ENCODE results near the gene SPC24.
"Not testable (repeated sequence)": the region's sequence is repeated elsewhere in the genome, so short reads cannot be mapped to it uniquely, and the experiment has no call there.

SPC24 gene

GRCh38 chr19:11125994-11126685, 29.4 kb downstream of the SPC24 start:
- DNase-seq (ENCODE audit: low read depth), result no peak

- DNase-seq (ENCODE audit: low read depth), result not testable (repeated sequence)
Measured at GRCh38 chr19:11124157-11124556, 31.4 kb downstream of the SPC24 start.

DNA sequence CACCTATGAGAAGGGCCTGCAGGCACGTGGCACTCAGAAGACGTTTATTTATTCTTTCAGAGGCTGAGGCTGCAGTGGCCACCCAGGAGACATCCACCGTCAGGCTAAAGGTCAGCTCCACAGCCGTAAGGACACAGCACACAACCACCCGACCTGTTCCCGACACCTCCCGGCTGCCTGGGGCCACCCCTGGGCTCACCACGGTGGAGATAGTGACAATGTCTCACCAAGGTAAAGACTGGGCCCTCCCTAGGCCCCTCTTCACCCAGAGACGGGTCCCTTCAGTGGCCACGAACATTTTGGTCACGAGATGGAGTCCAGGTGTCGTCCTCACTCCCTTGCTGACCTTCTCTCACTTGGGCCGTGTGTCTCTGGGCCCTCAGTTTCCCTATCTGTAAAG, 32.5 kb downstream of the SPC24 start:
- DNase-seq (ENCODE audit: low read depth), result no peak

GRCh38 chr19:11121963-11122362, 33.6 kb downstream of the SPC24 start:
- DNase-seq (ENCODE audit: low read depth), result not testable (repeated sequence)

- DNase-seq (ENCODE audit: low read depth), result no peak
Measured at GRCh38 chr19:11116507-11116906, 39.1 kb downstream of the SPC24 start.

DNA sequence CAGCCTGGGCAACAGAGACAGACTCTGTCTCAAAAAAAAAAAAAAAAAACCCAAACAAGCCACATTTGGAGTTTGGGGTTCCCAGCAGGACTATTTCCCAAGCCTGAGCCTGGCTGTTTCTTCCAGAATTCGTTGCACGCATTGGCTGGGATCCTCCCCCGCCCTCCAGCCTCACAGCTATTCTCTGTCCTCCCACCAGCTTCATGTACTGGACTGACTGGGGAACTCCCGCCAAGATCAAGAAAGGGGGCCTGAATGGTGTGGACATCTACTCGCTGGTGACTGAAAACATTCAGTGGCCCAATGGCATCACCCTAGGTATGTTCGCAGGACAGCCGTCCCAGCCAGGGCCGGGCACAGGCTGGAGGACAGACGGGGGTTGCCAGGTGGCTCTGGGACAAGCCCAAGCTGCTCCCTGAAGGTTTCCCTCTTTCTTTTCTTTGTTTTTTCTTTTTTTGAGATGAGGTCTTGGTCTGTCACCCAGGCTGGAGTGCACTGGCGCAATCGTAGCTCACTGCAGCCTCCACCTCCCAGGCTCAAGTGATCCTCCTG, 39.6 kb downstream of the SPC24 start:
- DNase-seq (ENCODE audit: low read depth), result no peak

DNA sequence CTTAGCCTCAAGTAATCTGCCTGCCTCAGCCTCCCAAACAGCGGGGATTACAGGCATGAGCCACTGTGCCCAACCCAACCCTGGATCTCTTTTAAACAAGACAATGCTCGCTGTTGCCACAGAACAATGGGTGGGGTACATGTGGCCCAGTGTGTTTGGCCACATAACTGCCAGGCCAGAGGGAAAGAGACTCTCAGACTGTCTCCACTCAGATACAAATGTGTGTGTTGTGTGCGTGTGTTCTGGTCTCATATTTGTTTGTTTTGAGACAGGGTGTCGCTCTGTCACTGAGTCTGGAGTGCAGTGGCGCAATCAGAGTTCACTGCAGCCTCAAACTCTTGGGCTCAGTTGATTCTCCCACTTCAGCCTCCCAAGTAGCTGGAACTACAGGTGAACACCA, 40.5 kb downstream of the SPC24 start:
- DNase-seq (ENCODE audit: low read depth), result no peak

GRCh38 chr19:11113140-11113708, 42.4 kb downstream of the SPC24 start:
- DNase-seq (ENCODE audit: low read depth), result no peak

DNA sequence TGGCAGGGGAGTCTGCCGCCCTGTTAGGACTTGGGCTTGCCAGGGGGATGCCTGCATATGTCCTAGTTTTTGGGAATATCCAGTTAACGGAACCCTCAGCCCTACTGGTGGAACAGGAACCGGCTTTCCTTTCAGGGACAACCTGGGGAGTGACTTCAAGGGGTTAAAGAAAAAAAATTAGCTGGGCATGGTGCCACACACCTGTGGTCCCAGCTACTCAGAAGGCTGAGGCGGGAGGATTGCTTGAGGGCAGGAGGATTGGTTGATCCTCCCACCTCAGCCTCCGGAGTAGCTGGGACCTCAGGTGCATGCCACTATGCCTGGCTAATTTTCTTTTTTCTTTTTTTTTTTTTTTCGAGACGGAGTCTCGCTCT, 43.8 kb downstream of the SPC24 start:
- DNase-seq (ENCODE audit: low read depth), result no peak

GRCh38 chr19:11111117-11111770, 44.3 kb downstream of the SPC24 start:
- DNase-seq (ENCODE audit: low read depth), result no peak

GRCh38 chr19:11108746-11109145, 46.8 kb downstream of the SPC24 start:
- no peak for DNase-seq (ENCODE audit: low read depth)

DNA sequence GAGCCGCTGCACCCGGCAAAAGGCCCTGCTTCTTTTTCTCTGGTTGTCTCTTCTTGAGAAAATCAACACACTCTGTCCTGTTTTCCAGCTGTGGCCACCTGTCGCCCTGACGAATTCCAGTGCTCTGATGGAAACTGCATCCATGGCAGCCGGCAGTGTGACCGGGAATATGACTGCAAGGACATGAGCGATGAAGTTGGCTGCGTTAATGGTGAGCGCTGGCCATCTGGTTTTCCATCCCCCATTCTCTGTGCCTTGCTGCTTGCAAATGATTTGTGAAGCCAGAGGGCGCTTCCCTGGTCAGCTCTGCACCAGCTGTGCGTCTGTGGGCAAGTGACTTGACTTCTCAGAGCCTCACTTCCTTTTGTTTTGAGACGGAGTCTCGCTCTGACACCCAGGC, 49.1 kb downstream of the SPC24 start:
- no peak for DNase-seq (ENCODE audit: low read depth)

GRCh38 chr19:11105014-11105636, 50.5 kb downstream of the SPC24 start:
- no peak for DNase-seq (ENCODE audit: low read depth)

- DNase-seq (ENCODE audit: low read depth), result not testable (repeated sequence)
Measured at GRCh38 chr19:11103667-11104066, 51.9 kb downstream of the SPC24 start.

DNA sequence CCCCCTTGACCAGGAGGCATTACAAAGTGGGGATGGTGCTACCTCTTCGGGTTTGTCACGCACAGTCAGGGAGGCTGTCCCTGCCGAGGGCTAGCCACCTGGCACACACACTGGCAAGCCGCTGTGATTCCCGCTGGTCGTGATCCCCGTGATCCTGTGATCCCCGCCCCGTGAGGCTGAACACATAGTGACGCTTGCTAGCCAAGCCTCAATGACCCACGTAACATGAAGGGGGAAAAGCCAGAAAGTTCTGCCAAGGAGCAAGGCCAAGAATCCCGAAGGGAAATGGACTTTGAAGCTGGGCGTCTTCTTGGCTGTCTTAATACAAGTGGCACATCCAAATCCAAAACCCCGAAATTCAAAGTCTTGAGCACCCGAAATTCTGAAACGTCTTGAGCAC, 52.6 kb downstream of the SPC24 start:
- no peak for DNase-seq (ENCODE audit: low read depth)

DNA sequence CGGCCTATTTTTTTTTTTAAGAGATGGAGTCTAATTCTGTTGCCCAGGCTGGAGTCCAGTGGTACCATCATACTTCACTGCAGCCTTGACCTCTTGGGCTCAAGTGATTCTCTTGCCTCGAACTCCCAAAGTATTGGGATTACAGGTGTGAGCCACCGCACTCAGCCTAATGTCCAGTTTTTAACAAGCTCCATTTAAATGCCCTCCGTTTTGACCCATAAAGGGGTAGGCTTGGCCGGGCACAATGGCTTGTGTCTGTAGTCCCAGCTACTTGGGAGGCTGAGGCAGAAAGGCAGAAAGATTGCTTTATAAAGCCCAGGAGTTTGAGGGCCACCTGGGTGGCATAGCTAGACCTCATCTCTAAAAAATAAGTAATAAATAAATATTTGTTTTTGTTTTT, 54.5 kb downstream of the SPC24 start:
- DNase-seq (ENCODE audit: low read depth), result no peak

- DNase-seq (ENCODE audit: low read depth), result no peak
Measured at GRCh38 chr19:11100049-11100448, 55.5 kb downstream of the SPC24 start.

DNA sequence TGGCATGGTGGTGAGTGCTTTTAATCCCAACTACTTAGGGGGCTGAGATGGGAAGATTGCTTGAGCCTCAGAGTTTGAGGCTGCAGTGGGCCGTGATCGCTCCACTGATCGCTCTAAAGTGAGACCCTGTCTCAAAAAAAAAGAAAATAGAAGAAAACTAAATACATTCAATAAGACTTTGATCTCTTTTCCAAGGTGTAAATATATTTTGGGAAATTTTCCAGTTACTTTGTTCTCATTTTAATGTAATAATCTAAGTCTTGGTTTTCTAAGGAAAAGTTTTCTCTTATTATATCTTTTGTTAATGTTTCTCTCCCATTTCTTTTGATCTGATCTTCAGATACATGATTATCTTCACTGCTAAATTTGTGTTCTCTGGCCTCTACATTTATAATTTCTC, 56.7 kb downstream of the SPC24 start:
- no peak for DNase-seq (ENCODE audit: low read depth)

DNA sequence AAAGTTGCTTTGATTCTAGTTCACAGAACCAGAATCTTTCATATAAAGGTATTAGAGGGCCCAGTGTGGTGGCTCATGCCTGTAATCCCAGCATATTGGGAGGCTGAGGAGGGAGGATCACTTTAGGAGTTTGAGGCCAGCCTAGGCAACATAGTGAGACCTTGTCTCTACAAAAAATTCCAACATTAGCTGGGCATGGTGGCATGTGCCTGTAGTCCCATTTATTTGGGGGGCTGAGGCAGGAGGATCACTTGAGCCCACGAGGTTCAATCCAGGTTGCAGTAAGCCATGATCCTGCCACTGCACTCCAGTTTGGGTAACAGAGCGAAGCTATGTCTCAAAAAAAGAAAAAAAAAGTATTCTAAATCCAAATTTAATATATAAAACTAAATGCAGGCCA, 57.3 kb downstream of the SPC24 start:
- DNase-seq (ENCODE audit: low read depth), result no peak

DNA sequence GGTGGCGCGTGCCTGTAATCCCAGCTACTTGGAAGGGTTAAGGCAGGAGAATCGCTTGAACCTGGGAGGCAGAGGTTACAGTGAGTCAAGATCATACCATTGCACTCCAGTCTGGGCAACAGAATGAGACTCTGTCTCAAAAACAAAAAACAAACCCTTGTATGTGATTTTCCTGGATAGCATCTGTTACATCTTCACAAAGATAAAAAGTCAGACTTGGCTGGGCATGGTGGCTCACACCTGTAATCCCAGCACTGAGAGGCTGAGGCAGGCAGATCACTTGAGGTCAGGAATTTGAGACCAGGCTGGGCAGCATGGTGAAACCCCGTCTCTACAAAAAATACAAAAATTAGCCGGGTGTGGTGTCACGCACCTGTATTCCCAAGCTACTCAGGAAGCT, 58.2 kb downstream of the SPC24 start:
- not testable (repeated sequence) for DNase-seq (ENCODE audit: low read depth)

GRCh38 chr19:11096210-11096841, 59.3 kb downstream of the SPC24 start:
- no peak for DNase-seq (ENCODE audit: low read depth)

Measured in GM04503 (cell line).